PC-9 (cell line): ENCODE data around the gene WT1. TPM values are rescaled to one million over a fixed set of nuclear protein-coding genes. Genes with fewer than 3 reads are reported as not detected.

Source experiments
- BruUV-seq: library from RNA; stranded (reverse); fragments of 400-500 nt; replicated peaks from 2 replicates; lab custom pipeline; 2021; lab: Mats Ljungman, UMichigan
- CTCF ChIA-PET: fragments of 300-600 bp; sonication (Branson Sonifier 250); formaldehyde crosslinking; loops from one replicate; lab custom pipeline; 2022; ENCODE audit warnings: antibody characterized with exemption; lab: Charles Lee
- POLR2A ChIA-PET: fragments of 300-600 bp; sonication (Branson Sonifier 250); formaldehyde crosslinking; loops from one replicate; lab custom pipeline; 2022; ENCODE audit warnings: antibody characterized with exemption; ENCODE audit not compliant: unreplicated experiment; lab: Charles Lee
- DNase-seq, 2 experiments: peaks; one replicate each; pipeline versions ENCODE4 v3.0.0 to v3.0.0-alpha.2; 2015 to 2022; ENCODE audit warnings: mixed read lengths in 1 of 2
- H2AFZ ChIP-seq: fragments of 200-600 bp; sonication (generic); 2 replicates; pipeline ENCODE4 v1.8.1; 2017; ENCODE audit warnings: antibody characterized with exemption
- H3F3A ChIP-seq: fragments of 200-600 bp; sonication (generic); 2 replicates; pipeline ENCODE4 v1.8.1; 2017; ENCODE audit warnings: antibody characterized with exemption, mild to moderate bottlenecking, low read depth; ENCODE audit not compliant: insufficient read depth
- H3K27ac ChIP-seq: fragments of 200-600 bp; sonication (generic); 2 replicates; pipeline ENCODE4 v1.6.1; 2016; ENCODE audit warnings: mixed run types
- H3K27me3 ChIP-seq: fragments of 200-600 bp; sonication (generic); 2 replicates; pipeline ENCODE4 v1.6.1; 2016; ENCODE audit warnings: low read depth, mixed run types; ENCODE audit not compliant: insufficient read depth
- H3K36me3 ChIP-seq: fragments of 200-600 bp; sonication (generic); 2 replicates; pipeline ENCODE4 v1.6.1; 2016; ENCODE audit warnings: low read depth, mixed run types
- H3K4me1 ChIP-seq: fragments of 200-600 bp; sonication (generic); replicated peaks from 2 replicates; pipeline ENCODE4 v1.6.1; 2016; ENCODE audit warnings: mixed run types; ENCODE audit not compliant: insufficient read depth
- H3K4me2 ChIP-seq: fragments of 200-600 bp; sonication (generic); 2 replicates; pipeline ENCODE4 v1.6.1; 2017; ENCODE audit warnings: mixed run types
- H3K4me3 ChIP-seq: fragments of 200-600 bp; sonication (generic); 2 replicates; pipeline ENCODE4 v1.6.1; 2016; ENCODE audit warnings: mixed run types
- H3K79me2 ChIP-seq: fragments of 200-600 bp; sonication (generic); 2 replicates; pipeline ENCODE4 v1.6.1; 2017; ENCODE audit warnings: low read depth, mixed run types
- H3K9me2 ChIP-seq: fragments of 200-600 bp; sonication (generic); 2 replicates; pipeline ENCODE4 v1.8.1; 2017; ENCODE audit warnings: mild to moderate bottlenecking; ENCODE audit not compliant: insufficient read depth
- H3K9me3 ChIP-seq: fragments of 200-600 bp; sonication (generic); 2 replicates; pipeline ENCODE4 v1.8.1; 2016; ENCODE audit warnings: low read depth; ENCODE audit not compliant: insufficient read depth
- H4K20me1 ChIP-seq: fragments of 200-600 bp; sonication (generic); 2 replicates; pipeline ENCODE4 v1.8.1; 2017; ENCODE audit not compliant: insufficient read depth
- CTCF ChIP-seq: fragments of 200-600 bp; sonication (generic); conservative IDR thresholded peaks from 2 replicates; pipeline ENCODE4 v1.6.1; 2017; ENCODE audit warnings: mixed run types, antibody characterized with exemption, mild to moderate bottlenecking, moderate library complexity
- EZH2 ChIP-seq: fragments of 200-600 bp; sonication (generic); IDR thresholded peaks from 2 replicates; pipeline ENCODE4 v1.8.0; 2017; ENCODE audit warnings: antibody characterized with exemption, low read depth
- intact Hi-C: fragments of 100-400 bp; cut with micrococcal nuclease; formaldehyde crosslinking; loops from one replicate; pipeline ENCODE4 v1.10.0; 2022; ENCODE audit not compliant: unreplicated experiment
- total RNA-seq: library from RNA; stranded (reverse); gene quantifications from 2 replicates; pipeline ENCODE4 v1.2.3, GENCODE V29; 2021

The WT1 gene
- total RNA-seq, 1 experiment from 2014 or later: not detected

- intact Hi-C loops: no loop called here
- no peak for DNase-seq
- no peak overlapping the region for H3K4me2 ChIP-seq
- H3K4me3 ChIP-seq: no peak overlapping the region
- no peaks in the 10 kb centered on the region for H3K79me2 ChIP-seq
- no peaks in the 10 kb centered on the region for H3F3A ChIP-seq
- no peaks in the 10 kb centered on the region; the same call in 1 of the 2 replicates for H3K27me3 ChIP-seq
- ChIA-PET POLR2A (no interaction called here), CTCF (interaction anchor here (0.7 kb wide), 1 partner anchor 1741 kb away, joined by 10 read pairs; no protein-coding TSS in a partner anchor)
- H3K9me3 ChIP-seq: no peaks in the 10 kb centered on the region
- H3K4me1 ChIP-seq: no peaks in the 10 kb centered on the region
- H3K27ac ChIP-seq: no peak overlapping the region
- no peaks in the 10 kb centered on the region for H3K36me3 ChIP-seq
- TF ChIP-seq EZH2: no peak
- no peak for TF ChIP-seq CTCF
- H3K9me2 ChIP-seq: no peaks in the 10 kb centered on the region
- no peak overlapping the region for H2AFZ ChIP-seq
- BruUV-seq: no TSS peak
- no peaks in the 10 kb centered on the region for H4K20me1 ChIP-seq
These were observed 5.9 kb downstream of the WT1 start for GRCh38 chr11:32429477-32429876.

GRCh38 chr11:32428665-32429303 is 6.6 kb downstream of the WT1 start:
- H3K4me3 ChIP-seq: no peak overlapping the region
- intact Hi-C loops: no loop called here
- no peaks in the 10 kb centered on the region for H4K20me1 ChIP-seq
- no peak overlapping the region for H2AFZ ChIP-seq
- no peaks in the 10 kb centered on the region for H3K4me1 ChIP-seq
- H3K27me3 ChIP-seq: no peaks in the 10 kb centered on the region; the same call in 1 of the 2 replicates
- no peak overlapping the region for H3K27ac ChIP-seq
- H3K36me3 ChIP-seq: no peaks in the 10 kb centered on the region
- DNase-seq: no peak
- H3K79me2 ChIP-seq: no peaks in the 10 kb centered on the region
- H3F3A ChIP-seq: no peaks in the 10 kb centered on the region
- H3K4me2 ChIP-seq: no peak overlapping the region
- no TSS peak for BruUV-seq
- POLR2A ChIA-PET: no interaction called here
- no peaks in the 10 kb centered on the region for H3K9me2 ChIP-seq
- CTCF ChIA-PET: no interaction called here
- no peaks in the 10 kb centered on the region for H3K9me3 ChIP-seq
- TF ChIP-seq CTCF: no peak
- no peak for TF ChIP-seq EZH2

- ChIA-PET CTCF (no interaction called here), POLR2A (no interaction called here)
These were observed 7.2 kb downstream of the WT1 start for GRCh38 chr11:32427935-32428664.

More at GRCh38 chr11:32427935-32428664, 7.2 kb downstream of the WT1 start:
- Histone ChIP-seq H3K4me2 (no peak overlapping the region), H3K27ac (no peak overlapping the region), H3K9me3 (no peaks in the 10 kb centered on the region), H3K36me3 (no peaks in the 10 kb centered on the region), H3F3A (no peaks in the 10 kb centered on the region), H3K9me2 (no peaks in the 10 kb centered on the region), H3K4me3 (no peak overlapping the region), H2AFZ (no peak overlapping the region), H3K27me3 (no peaks in the 10 kb centered on the region; the same call in 1 of the 2 replicates), H4K20me1 (no peaks in the 10 kb centered on the region), H3K79me2 (no peaks in the 10 kb centered on the region), H3K4me1 (no peaks in the 10 kb centered on the region)
- intact Hi-C loops: no loop called here
- BruUV-seq: no TSS peak
- no peak for TF ChIP-seq CTCF
- no peak for TF ChIP-seq EZH2
- DNase-seq: no peak
